Activated effector memory CD4-positive, alpha-beta T cell treated with Interleukin-2 at 50 U/mL for 16 hours (primary cell): ENCODE results near the gene FCRL1.

Experiments
- DNase-seq: peaks from one replicate; pipeline ENCODE4 v3.0.0-alpha.2; 2020

FCRL1 gene

GRCh38 chr1:157798211-157798610 is 21.7 kb downstream of the FCRL1 start:
- no peak for DNase-seq

GRCh38 chr1:157785248-157785647 is 34.7 kb downstream of the FCRL1 start:
- DNase-seq = no peak

GRCh38 chr1:157784801-157785200 is 35.1 kb downstream of the FCRL1 start:
- DNase-seq = no peak

- DNase-seq = no peak
Measured at GRCh38 chr1:157782931-157783330, 37.0 kb downstream of the FCRL1 start.

GRCh38 chr1:157781048-157781447 is 38.9 kb downstream of the FCRL1 start:
- no peak for DNase-seq

GRCh38 chr1:157776971-157777391 is 42.9 kb downstream of the FCRL1 start, which contains the start of gene FCRL2:
TSS of gene FCRL2 (minus strand) at chr1:157777132. CDS start at chr1:157777073, 59 bp downstream.
- DNase-seq = no peak

- no peak for DNase-seq
Measured at GRCh38 chr1:157775101-157775870, 44.6 kb downstream of the FCRL1 start.

GRCh38 chr1:157774412-157774811 is 45.5 kb downstream of the FCRL1 start:
- DNase-seq = no peak

- no peak for DNase-seq
Measured at GRCh38 chr1:157773493-157774350, 46.2 kb downstream of the FCRL1 start.

- DNase-seq = no peak
Measured at GRCh38 chr1:157771661-157772425, 48.1 kb downstream of the FCRL1 start.

- DNase-seq = no peak
Measured at GRCh38 chr1:157770442-157771043, 49.4 kb downstream of the FCRL1 start.

- DNase-seq = no peak
Measured at GRCh38 chr1:157766792-157767191, 53.1 kb downstream of the FCRL1 start.

GRCh38 chr1:157758018-157758417 is 61.9 kb downstream of the FCRL1 start:
- no peak for DNase-seq

GRCh38 chr1:157753611-157754010 is 66.3 kb downstream of the FCRL1 start:
- no peak for DNase-seq

GRCh38 chr1:157751283-157751682 is 68.6 kb downstream of the FCRL1 start:
- no peak for DNase-seq

GRCh38 chr1:157748262-157748817 is 71.6 kb downstream of the FCRL1 start:
- DNase-seq = no peak
